Heart left ventricle (tissue), 13 donors: Measurements from ENCODE around the gene RNF14.

ENCODE experiments used
- POLR2A ChIP-seq, 2 donors: fragments of 450-650 bp; IDR thresholded peaks; one replicate each; pipeline ENCODE4 v1.6.1; 2017; ENCODE audit warnings: antibody characterized with exemption in 2 of 2, mild to moderate bottlenecking in 2 of 2, moderate library complexity in 2 of 2
- TF ChIP-seq, protein P1 (sequence below), 12 donors: fragments of 200-600 bp; sonication (generic) in 4 of 12; IDR thresholded peaks; one replicate each; pipeline versions ENCODE4 v1.5.0 to v1.8.0; 2018 to 2022; ENCODE audit warnings: antibody characterized with exemption in 12 of 12, mild to moderate bottlenecking in 5 of 12
- donor health status: ischemic (EF 13 %, LVEDD 7.1; RV severe dilation, severe dysfunction).
- donor health status: DM: no; HTN: yes; CAD: no.
- donor health status: DM: no; HTN: no; CAD: no.
- donor health status: ischemic (EF 25% LVEDD 6.9; RV normal size, moderate dysfunction).
- donor health status: ischemic (EF 25% LVEDD 5.7; RV mildly dilated, moderate dysfunction).
- donor health status: ischemic (EF 35%, LVEDD 5.7; RV mildly dilated, moderate dysfunction).
- donor health status: nonischemic (EF 11% LVEDD 7.7; RV severe dilation, severe dysfunction).
- donor health status: DM: yes; HTN: yes; CAD: no.
- donor health status: PGD.
- donor health status: ischemic (EF 29% LVEDD 5.4; RV normal size, mild dysfunction).
- donor health status: nonischemic (EF 23%, LVEDD 6.1; RV moderate dilation, normal function).

- TF ChIP-seq, protein P1, sequence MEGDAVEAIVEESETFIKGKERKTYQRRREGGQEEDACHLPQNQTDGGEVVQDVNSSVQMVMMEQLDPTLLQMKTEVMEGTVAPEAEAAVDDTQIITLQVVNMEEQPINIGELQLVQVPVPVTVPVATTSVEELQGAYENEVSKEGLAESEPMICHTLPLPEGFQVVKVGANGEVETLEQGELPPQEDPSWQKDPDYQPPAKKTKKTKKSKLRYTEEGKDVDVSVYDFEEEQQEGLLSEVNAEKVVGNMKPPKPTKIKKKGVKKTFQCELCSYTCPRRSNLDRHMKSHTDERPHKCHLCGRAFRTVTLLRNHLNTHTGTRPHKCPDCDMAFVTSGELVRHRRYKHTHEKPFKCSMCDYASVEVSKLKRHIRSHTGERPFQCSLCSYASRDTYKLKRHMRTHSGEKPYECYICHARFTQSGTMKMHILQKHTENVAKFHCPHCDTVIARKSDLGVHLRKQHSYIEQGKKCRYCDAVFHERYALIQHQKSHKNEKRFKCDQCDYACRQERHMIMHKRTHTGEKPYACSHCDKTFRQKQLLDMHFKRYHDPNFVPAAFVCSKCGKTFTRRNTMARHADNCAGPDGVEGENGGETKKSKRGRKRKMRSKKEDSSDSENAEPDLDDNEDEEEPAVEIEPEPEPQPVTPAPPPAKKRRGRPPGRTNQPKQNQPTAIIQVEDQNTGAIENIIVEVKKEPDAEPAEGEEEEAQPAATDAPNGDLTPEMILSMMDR (IDR thresholded peaks at IDR 0.05) = no peak
- TF ChIP-seq POLR2A (IDR thresholded peaks at IDR 0.05) = no peak
Measured at GRCh38 chr5:141935538-141935937, 33.4 kb upstream of the RNF14 start.
